GM12801 (cell line): ENCODE results near the gene SMOC1.

Source experiments
- TF ChIP-seq, protein P1 (sequence below): IDR thresholded peaks from one replicate; pipeline ENCODE4 v1.5.1; 2011; ENCODE audit warnings: control low read depth; ENCODE audit not compliant: insufficient read length; ENCODE audit errors: extremely low read depth

The SMOC1 gene

DNA sequence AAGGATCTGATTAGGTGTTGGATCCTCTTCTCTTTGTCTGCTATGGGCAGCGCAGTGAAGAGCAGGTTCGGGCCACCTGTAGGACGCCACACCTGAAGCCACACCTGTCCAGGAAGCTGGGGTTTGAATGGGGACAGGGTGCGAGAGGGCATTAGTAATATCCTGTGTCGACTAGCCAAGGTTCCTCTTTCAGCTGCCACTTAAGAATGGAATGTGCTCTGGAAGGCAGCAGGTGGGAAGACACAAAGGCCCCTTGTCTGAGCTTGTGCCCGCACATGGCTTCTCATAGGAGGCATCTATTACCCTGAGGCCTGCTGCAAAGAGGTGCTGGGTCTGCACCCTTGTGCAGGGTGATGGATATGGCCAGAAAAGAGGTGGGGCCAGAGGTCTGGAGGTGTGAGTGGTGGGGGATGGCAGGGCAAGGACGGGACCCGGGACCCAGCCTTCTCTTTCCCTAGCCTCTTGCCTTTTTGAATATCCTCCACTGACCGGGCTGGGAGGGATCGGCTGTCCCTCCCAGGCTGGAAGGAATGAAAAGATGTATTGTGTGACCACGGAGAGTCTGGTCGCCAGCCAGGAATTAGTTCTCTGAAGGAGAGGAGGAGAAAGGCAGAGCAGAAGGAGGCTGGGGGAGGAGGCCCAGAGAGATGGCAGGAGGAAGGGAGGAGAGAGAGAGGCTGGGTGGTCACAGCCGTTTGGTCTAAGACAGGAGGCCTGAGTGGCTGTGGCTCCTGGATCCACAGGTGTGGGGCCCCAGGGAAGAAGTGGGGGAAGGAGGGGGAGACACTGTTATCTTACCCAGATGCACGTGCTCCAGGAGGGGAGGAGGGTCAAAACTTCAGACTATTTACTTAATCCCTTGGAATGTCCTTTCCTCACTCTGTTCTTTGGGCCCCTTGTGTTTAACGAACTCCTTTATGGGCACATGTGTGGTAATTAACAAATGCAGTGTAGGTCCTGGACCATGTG is 101.5 kb downstream of the SMOC1 start:
- TF ChIP-seq, protein P1, sequence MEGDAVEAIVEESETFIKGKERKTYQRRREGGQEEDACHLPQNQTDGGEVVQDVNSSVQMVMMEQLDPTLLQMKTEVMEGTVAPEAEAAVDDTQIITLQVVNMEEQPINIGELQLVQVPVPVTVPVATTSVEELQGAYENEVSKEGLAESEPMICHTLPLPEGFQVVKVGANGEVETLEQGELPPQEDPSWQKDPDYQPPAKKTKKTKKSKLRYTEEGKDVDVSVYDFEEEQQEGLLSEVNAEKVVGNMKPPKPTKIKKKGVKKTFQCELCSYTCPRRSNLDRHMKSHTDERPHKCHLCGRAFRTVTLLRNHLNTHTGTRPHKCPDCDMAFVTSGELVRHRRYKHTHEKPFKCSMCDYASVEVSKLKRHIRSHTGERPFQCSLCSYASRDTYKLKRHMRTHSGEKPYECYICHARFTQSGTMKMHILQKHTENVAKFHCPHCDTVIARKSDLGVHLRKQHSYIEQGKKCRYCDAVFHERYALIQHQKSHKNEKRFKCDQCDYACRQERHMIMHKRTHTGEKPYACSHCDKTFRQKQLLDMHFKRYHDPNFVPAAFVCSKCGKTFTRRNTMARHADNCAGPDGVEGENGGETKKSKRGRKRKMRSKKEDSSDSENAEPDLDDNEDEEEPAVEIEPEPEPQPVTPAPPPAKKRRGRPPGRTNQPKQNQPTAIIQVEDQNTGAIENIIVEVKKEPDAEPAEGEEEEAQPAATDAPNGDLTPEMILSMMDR, result no peak

DNA sequence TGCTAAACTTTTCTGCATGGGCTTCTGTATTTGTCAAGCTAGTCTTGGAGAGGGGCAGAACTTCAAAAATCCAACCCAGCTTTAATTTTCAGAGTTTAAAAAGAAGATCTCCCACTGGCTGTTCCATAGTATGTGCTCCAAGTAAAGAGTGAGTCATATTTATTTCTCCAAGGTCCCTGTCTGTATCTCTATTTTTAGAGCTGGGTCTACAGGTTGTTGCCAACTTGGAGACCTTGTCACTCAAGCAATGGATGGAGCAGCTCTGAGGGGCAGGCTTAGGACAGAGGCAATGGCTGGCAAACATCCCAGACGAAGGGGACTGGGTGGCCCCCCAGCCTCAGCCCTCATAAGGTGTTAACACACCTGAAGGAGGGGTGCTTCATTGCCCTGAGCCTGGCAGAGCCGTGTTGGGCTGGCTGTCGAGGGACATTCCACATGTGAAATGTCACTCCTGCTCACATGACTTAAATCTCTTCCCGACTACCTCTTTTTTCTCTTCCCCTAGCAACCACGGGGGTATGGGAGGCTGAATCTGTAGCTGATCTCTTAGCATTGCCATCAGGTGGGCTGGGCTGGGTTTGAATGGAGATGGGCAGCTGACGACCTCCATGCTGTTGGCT is 103.1 kb downstream of the SMOC1 start:
- TF ChIP-seq, protein P1, result no peak

DNA sequence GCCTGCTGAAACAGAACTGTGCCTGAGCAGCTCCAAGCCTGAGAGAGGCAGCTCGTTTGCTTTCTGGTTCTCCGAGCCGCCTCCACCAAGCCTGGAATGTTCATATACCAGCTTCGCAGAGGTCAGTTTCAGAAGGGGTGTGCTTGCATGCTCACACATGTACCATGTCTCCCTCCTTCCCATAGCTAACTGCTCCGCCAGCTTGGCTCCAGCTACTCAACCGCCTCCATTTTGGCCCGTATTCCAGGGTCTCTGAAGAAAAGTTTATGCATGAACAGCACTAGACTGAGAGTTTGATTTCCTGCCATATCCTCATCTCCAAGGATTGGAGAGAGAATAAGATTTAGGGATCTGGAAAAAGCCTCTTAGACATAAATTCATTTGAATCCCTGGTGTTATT is 103.7 kb downstream of the SMOC1 start:
- TF ChIP-seq, protein P1, result no peak

DNA sequence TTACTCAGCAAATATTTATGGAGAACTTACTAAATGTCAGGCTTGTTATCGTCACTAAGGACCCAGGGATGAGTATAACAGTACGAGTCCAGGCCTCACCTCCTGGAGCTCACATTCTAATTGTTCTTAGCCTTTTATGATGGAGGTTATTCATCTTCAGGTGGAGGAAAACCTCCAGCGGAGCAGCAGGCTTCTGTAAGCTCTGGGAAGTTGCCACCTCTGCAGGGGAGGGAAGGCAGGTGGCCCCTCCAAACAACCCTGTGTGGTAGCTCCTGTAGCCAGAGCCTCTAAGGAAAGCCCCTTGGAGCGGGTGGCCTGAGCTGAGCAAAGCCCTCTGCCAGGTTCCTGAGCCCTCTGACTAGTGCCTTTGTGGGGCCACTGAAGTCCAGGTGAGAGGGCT is 104.1 kb downstream of the SMOC1 start:
- TF ChIP-seq, protein P1, result no peak

- TF ChIP-seq, protein P1, result no peak
Observed at GRCh38 chr14:69985463-69985862, 106.2 kb downstream of the SMOC1 start.

DNA sequence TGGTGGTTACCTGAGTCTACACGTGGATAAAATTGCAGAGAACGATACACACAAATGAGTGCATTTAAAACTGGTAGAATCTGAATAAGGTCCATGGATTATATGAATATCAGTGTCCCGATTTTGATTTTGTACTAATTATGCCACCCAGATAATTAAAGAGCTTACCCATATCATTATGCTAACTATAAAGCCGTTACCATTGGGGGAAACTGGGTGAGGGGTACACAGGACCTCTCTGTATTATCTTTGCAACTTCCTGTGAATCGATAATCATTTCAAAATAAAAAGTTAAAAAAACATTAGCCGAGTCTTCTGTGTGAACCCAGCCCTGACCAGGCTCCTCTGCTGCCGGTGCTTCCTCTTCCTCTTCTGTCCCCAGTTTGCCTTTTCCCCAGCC is 107.1 kb downstream of the SMOC1 start:
- TF ChIP-seq, protein P1, result no peak

DNA sequence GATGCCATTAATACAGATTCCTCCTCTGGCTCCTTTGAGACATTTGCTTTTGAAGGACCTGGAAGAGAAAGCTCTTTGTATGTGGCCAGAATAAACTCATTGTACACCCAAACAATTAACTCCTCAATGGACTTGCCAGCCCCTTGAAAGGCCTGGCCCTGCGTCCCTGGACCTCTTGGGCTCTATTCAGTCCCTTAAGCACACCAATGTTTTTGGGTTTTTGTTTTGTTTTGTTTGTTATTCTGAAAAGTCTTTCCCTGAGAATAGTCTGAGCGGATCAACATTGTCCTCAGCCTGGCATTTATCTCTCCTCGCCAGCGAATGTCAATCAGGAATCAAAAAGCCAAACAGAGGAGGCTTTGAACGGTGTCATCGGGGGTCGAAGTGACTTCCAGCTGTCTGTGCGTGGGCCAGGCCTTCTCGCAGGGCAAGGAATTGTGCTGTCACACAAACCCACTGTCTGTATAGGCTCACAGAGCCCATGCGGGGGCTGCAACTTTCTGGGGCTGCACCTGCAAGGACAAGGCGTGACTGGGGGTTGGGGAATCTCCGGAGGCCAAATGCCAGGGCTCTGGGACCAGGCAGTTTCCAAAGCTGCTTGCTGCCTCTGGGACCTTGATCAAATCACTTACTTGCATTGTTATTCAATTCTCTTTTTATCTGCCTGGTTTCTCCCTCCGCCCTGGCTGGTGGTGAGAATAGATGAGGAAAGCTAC is 108.3 kb downstream of the SMOC1 start:
- TF ChIP-seq, protein P1, result no peak
